Activated T-cell treated with anti-CD3 and anti-CD28 coated beads for 48 hours (primary cell): ENCODE results near the gene LONRF2.

ENCODE experiments used
- DNase-seq: peaks from one replicate; pipeline ENCODE4 v3.0.0-alpha.2; 2020; ENCODE audit warnings: low read depth

LONRF2 gene

GRCh38 chr2:100301881-100302584, 20.3 kb downstream of the LONRF2 start:
- no peak for DNase-seq

- no peak for DNase-seq
Measured at GRCh38 chr2:100299548-100299947, 22.8 kb downstream of the LONRF2 start.

- no peak for DNase-seq
Measured at GRCh38 chr2:100297511-100297910, 24.8 kb downstream of the LONRF2 start.

- DNase-seq: no peak
Measured at GRCh38 chr2:100294162-100294497, 28.2 kb downstream of the LONRF2 start.

- no peak for DNase-seq
Measured at GRCh38 chr2:100293341-100294161, 28.8 kb downstream of the LONRF2 start.

GRCh38 chr2:100292022-100292580, 30.2 kb downstream of the LONRF2 start:
- peak; percentile 34 for DNase-seq

- peak; percentile 55 for DNase-seq
Measured at GRCh38 chr2:100291152-100291970, 30.9 kb downstream of the LONRF2 start.

- DNase-seq: no peak
Measured at GRCh38 chr2:100290718-100291151, 31.6 kb downstream of the LONRF2 start.

GRCh38 chr2:100289020-100289419, 33.3 kb downstream of the LONRF2 start:
- no peak for DNase-seq

- DNase-seq: no peak
Measured at GRCh38 chr2:100286318-100286717, 36.0 kb downstream of the LONRF2 start.

GRCh38 chr2:100285691-100286090, 36.6 kb downstream of the LONRF2 start:
- DNase-seq: no peak

GRCh38 chr2:100285011-100285410, 37.3 kb downstream of the LONRF2 start:
- DNase-seq: no peak

GRCh38 chr2:100283724-100284501, 38.4 kb downstream of the LONRF2 start:
- DNase-seq: no peak

- no peak for DNase-seq
Measured at GRCh38 chr2:100281521-100282438, 40.5 kb downstream of the LONRF2 start.

- no peak for DNase-seq
Measured at GRCh38 chr2:100279586-100280534, 42.4 kb downstream of the LONRF2 start.

- DNase-seq: no peak
Measured at GRCh38 chr2:100278986-100279385, 43.3 kb downstream of the LONRF2 start.

- DNase-seq: no peak
Measured at GRCh38 chr2:100278501-100278900, 43.8 kb downstream of the LONRF2 start.

- DNase-seq: no peak
Measured at GRCh38 chr2:100277540-100278207, 44.6 kb downstream of the LONRF2 start.

- DNase-seq: no peak
Measured at GRCh38 chr2:100276716-100277115, 45.6 kb downstream of the LONRF2 start.
